K562 (cell line): ENCODE results near the gene HELZ. TPM values are rescaled to one million over a fixed set of nuclear protein-coding genes. Genes with fewer than 3 reads are reported as not detected.

Source experiments
- ATAC-seq: fragments of 200-7000 bp; cut with Tn5 transposase; 3 replicates; pipeline ENCODE4 v1.9.1; 2020; ENCODE audit warnings: moderate library complexity
- BruUV-seq: library from RNA; stranded (reverse); fragments of 400-500 nt; replicated peaks from 2 replicates; lab custom pipeline; 2021; lab: Mats Ljungman, UMichigan
- CTCF ChIA-PET: fragments of 300-600 bp; formaldehyde crosslinking; extraction: SDS; loops from one replicate; lab custom pipeline; 2021; ENCODE audit warnings: low intra/inter-chr PET ratio; lab: Yijun Ruan, JAX
- POLR2A ChIA-PET: fragments of 300-600, 350-650 bp; sonication (Branson Sonifier 250); formaldehyde crosslinking; extraction: SDS; loops from one replicate; lab custom pipeline; 2021; ENCODE audit warnings: antibody characterized with exemption, inconsistent platforms; lab: Yijun Ruan, JAX
- DNase-seq, 4 experiments: peaks; one replicate each; pipeline versions ENCODE4 v3.0.0 to v3.0.0-alpha.2; 2011 to 2018; ENCODE audit warnings: low spot score in 3 of 4, mixed read lengths in 3 of 4; ENCODE audit errors: extremely low read depth in 1 of 4
- FAIRE-seq: peaks from 2 replicates; lab custom pipeline; 2011; peaks lifted over from hg19 to GRCh38; lab: Jason Lieb, UNC
- H2AFZ ChIP-seq: 2 replicates; pipeline ENCODE4 v1.6.0; 2011; ENCODE audit warnings: low read depth, low read length, control low read depth, inconsistent platforms
- H3K27ac ChIP-seq: fragments of 200-600 bp; 3 replicates; pipeline ENCODE4 v1.8.0; 2011; ENCODE audit warnings: low read depth, mild to moderate bottlenecking, control low read depth, inconsistent platforms, low read length, moderate library complexity, mixed read lengths; ENCODE audit errors: extremely low read depth
- H3K27me3 ChIP-seq, 2 experiments: fragments of 300-600 bp in 1 of 2; 2 replicates in 1 of 2; 3 replicates in 1 of 2; pipeline versions ENCODE4 v1.6.0 to v1.8.0; 2011; ENCODE audit warnings: inconsistent platforms in 2 of 2, low read length in 2 of 2, mild to moderate bottlenecking in 1 of 2, mixed read lengths in 1 of 2, moderate library complexity in 1 of 2; ENCODE audit not compliant: control insufficient read depth in 2 of 2, insufficient read depth in 2 of 2
- H3K36me3 ChIP-seq: fragments of 300-600 bp; 3 replicates; pipeline ENCODE4 v1.8.0; 2011; ENCODE audit warnings: mild to moderate bottlenecking, low read length, inconsistent platforms; ENCODE audit not compliant: control insufficient read depth, insufficient read depth
- H3K4me1 ChIP-seq, 2 experiments: fragments of 200-600 bp in 1 of 2; replicated peaks in 1 of 2; 2 replicates in 1 of 2; 3 replicates in 1 of 2; pipeline versions ENCODE4 v1.5.1 to v1.8.0; 2011; ENCODE audit warnings: inconsistent platforms in 2 of 2, low read length in 2 of 2, mild to moderate bottlenecking in 1 of 2, mixed read lengths in 1 of 2, moderate library complexity in 1 of 2; ENCODE audit not compliant: control insufficient read depth in 2 of 2, insufficient read depth in 2 of 2
- H3K4me2 ChIP-seq: 2 replicates; pipeline ENCODE4 v1.6.1; 2011; ENCODE audit warnings: low read length, control low read depth, inconsistent platforms, mixed read lengths; ENCODE audit not compliant: insufficient read depth
- H3K4me3 ChIP-seq: fragments of 200-600 bp; sonication (generic), shearing (Covaris generic); 2 replicates; pipeline ENCODE4 v1.5.1; 2016; ENCODE audit warnings: control low read depth, inconsistent platforms
- H3K79me2 ChIP-seq: fragments of 200-600 bp; 3 replicates; pipeline ENCODE4 v1.8.0; 2011; ENCODE audit warnings: low read length, inconsistent platforms; ENCODE audit not compliant: control insufficient read depth, insufficient read depth
- H3K9ac ChIP-seq, 2 experiments: 2 replicates each; pipeline versions ENCODE4 v1.6.0 to v1.6.1; 2011; ENCODE audit warnings: low read depth in 2 of 2, low read length in 2 of 2, control low read depth in 1 of 2, inconsistent platforms in 1 of 2, mild to moderate bottlenecking in 1 of 2, mixed read lengths in 1 of 2; ENCODE audit not compliant: insufficient read depth in 1 of 2
- H3K9me1 ChIP-seq: one replicate; pipeline ENCODE4 v1.6.0; 2011; ENCODE audit warnings: inconsistent platforms, mild to moderate bottlenecking, low read length, moderate library complexity; ENCODE audit not compliant: control insufficient read depth, insufficient read depth
- H3K9me3 ChIP-seq: replicated peaks from 2 replicates; pipeline ENCODE4 v1.5.1; 2011; ENCODE audit warnings: low read depth, low read length, inconsistent platforms; ENCODE audit not compliant: control insufficient read depth, insufficient read depth
- H4K20me1 ChIP-seq: replicated peaks from 2 replicates; pipeline ENCODE4 v1.6.1; 2011; ENCODE audit warnings: low read length, inconsistent platforms, mixed read lengths; ENCODE audit not compliant: control insufficient read depth, insufficient read depth
- ARID3A ChIP-seq: IDR thresholded peaks from 2 replicates; pipeline ENCODE4 v1.6.1; 2012; ENCODE audit warnings: low read depth, low read length, improper control_type of control experiment, borderline replicate concordance
- BDP1 ChIP-seq: IDR thresholded peaks from 3 replicates; pipeline ENCODE4 v1.6.1; 2011; ENCODE audit not compliant: insufficient read length, insufficient read depth
- E2F5 ChIP-seq: sonication (generic); formaldehyde crosslinking; IDR thresholded peaks from 2 replicates; pipeline ENCODE4 v1.8.0; 2022; ENCODE audit warnings: mild to moderate bottlenecking, missing genetic modification reagents
- IRF2 ChIP-seq: sonication (generic); formaldehyde crosslinking; IDR thresholded peaks from 2 replicates; pipeline ENCODE4 v1.8.1; 2022; ENCODE audit warnings: mild to moderate bottlenecking, missing genetic modification reagents
- NFYB ChIP-seq: IDR thresholded peaks from 2 replicates; pipeline ENCODE4 v1.6.1; 2011; ENCODE audit warnings: mild to moderate bottlenecking, moderate library complexity; ENCODE audit not compliant: insufficient read length; ENCODE audit errors: extremely low read depth
- RAD21 ChIP-seq, 2 experiments: fragments of 250-450 bp in 1 of 2; fragments of 450-650 bp in 1 of 2; sonication (Bioruptor Pico) in 1 of 2; formaldehyde crosslinking in 1 of 2; IDR thresholded peaks in 1 of 2; conservative IDR thresholded peaks in 1 of 2; 2 replicates each; pipeline versions ENCODE4 v1.4.0 to v1.8.0; 2020 to 2022; ENCODE audit warnings: mild to moderate bottlenecking in 2 of 2, moderate library complexity in 1 of 2
- RHOXF2B ChIP-seq: fragments of 250-450 bp; sonication (Bioruptor Pico); conservative IDR thresholded peaks from 2 replicates; pipeline ENCODE4 v1.5.1; 2021
- SPI1 ChIP-seq: IDR thresholded peaks from 2 replicates; pipeline ENCODE4 v1.6.1; 2011; ENCODE audit warnings: low read depth, low read length, control low read depth, borderline replicate concordance
- WHSC1 ChIP-seq: IDR thresholded peaks from one replicate; pipeline ENCODE4 v1.6.1; 2012; ENCODE audit warnings: low read length, control low read depth, inconsistent platforms
- ZNF143 ChIP-seq: sonication (generic); formaldehyde crosslinking; IDR thresholded peaks from 2 replicates; pipeline ENCODE4 v1.9.0; 2022; ENCODE audit warnings: mild to moderate bottlenecking, missing genetic modification reagents
- ZNF175 ChIP-seq: fragments of 200-800 bp; sonication (Bioruptor generic); IDR thresholded peaks from 2 replicates; pipeline ENCODE4 v1.6.1; 2016; ENCODE audit warnings: low read depth, mild to moderate bottlenecking, missing genetic modification characterization, missing compliant biosample characterization
- ZNF24 ChIP-seq: fragments of 450-650 bp; IDR thresholded peaks from 2 replicates; pipeline ENCODE4 v1.6.1; 2016
- WGBS: fragments of 100-300 bp; shearing (Covaris generic); methylation state at CpG from one replicate; pipeline ENCODE4 v1.1.6; 2016; ENCODE audit warnings: low coverage, mixed read lengths; ENCODE audit not compliant: insufficient coverage; ENCODE audit errors: missing lambda C conversion rate; 5-methylcytosine and 5-hydroxymethylcytosine counted together
- in situ Hi-C: fragments of 300-500 bp; cut with MboI; formaldehyde crosslinking; loops from 4 replicates; pipeline ENCODE4 v1.15.0; 2018; ENCODE audit warnings: inconsistent platforms, mixed read lengths
- intact Hi-C: fragments of 100-400 bp; cut with micrococcal nuclease; formaldehyde crosslinking; loops from 2 replicates; pipeline ENCODE4 v1.14.2; 2022
- polyA plus RNA-seq, 8 experiments: library from polyadenylated mRNA; depleted of rRNA in 4 of 8; stranded (reverse) in 5 of 8; unstranded in 3 of 8; fragments of >200 nt; fragmentation: Nextera tagmentation in 2 of 8; fragmentation: Illumina TruSeq in 1 of 8; extraction: Ambion mirVana in 2 of 8; extraction: Trizol in 1 of 8; gene quantifications; 2 replicates each; pipeline versions ENCODE4 v1.2.1 to v1.2.3, GENCODE V29; 2011 to 2014; ENCODE audit warnings: inconsistent platforms in 1 of 8, missing spikeins in 1 of 8
- total RNA-seq, 7 experiments: library from RNA; depleted of rRNA in 6 of 7; stranded (reverse); fragments of >200 nt in 6 of 7; fragmentation: Illumina TruSeq in 2 of 7; extraction: Trizol in 2 of 7; gene quantifications; 2 replicates each; pipeline versions ENCODE4 v1.2.1 to v1.2.3, GENCODE V29; 2011 to 2021; ENCODE audit warnings: low replicate concordance in 1 of 7
- TF ChIP-seq, protein P1 (sequence below): fragments of 250-450 bp; sonication (Bioruptor Pico); IDR thresholded peaks from 2 replicates; pipeline ENCODE4 v1.9.0; 2021; ENCODE audit warnings: mild to moderate bottlenecking, inconsistent platforms

HELZ gene
- total and polyA plus RNA-seq, 9 of the 15 experiments (the other 6 are each of a cell fraction or from before 2014, with no cell fraction given), result 5.2 to 39.8 (median 17.3) TPM

- DNase-seq (peak in 1 of 4 experiments; percentile 52), ATAC-seq (peak; percentile 77), FAIRE-seq (peak; percentile 73)
- ChIA-PET POLR2A (no interaction called here), CTCF (no interaction called here)
- BruUV-seq, result no TSS peak
- no peaks in the 10 kb centered on the region for H3K36me3 ChIP-seq
- no peak overlapping the region for H3K4me2 ChIP-seq
- no peak overlapping the region for H3K4me3 ChIP-seq
- H3K9me1 ChIP-seq, result no peaks in the 10 kb centered on the region
- H3K27ac ChIP-seq, result no peak overlapping the region
- H3K9ac ChIP-seq, result no peak overlapping the region
- no peaks in the 10 kb centered on the region for H4K20me1 ChIP-seq
- in situ Hi-C loops, result no loop called here
- H3K9me3 ChIP-seq, result no peaks in the 10 kb centered on the region
- WGBS, result 10% methylated on average over 10 of the region's 10 CpGs
- no peaks in the 10 kb centered on the region for H3K27me3 ChIP-seq
- no peak overlapping the region for H2AFZ ChIP-seq
- H3K4me1 ChIP-seq, result no peaks in the 10 kb centered on the region; a peak in 1 of 5 replicates
- no peaks in the 10 kb centered on the region for H3K79me2 ChIP-seq
- intact Hi-C loops, result loop anchor here (5.0 kb wide), 1 partner anchor 411 kb away; no protein-coding TSS in a partner anchor
- TF ChIP-seq NFYB (no peak), ZNF175 (CRISPR knock-in tag) (no peak), RHOXF2B (CRISPR knock-in tag) (no peak), ARID3A (no peak), WHSC1 (no peak), IRF2 (CRISPR knock-in tag) (no peak), ZNF143 (CRISPR knock-in tag) (no peak), SPI1 (no peak), RAD21 (CRISPR knock-in tag; conservative IDR thresholded peaks at IDR 0.05 in 1 of 2, IDR thresholded peaks at IDR 0.05 in 1 of 2) (peak in 1 of 2 experiments; percentile 54; a peak in 2 of 4 replicates), ZNF24 (no peak), E2F5 (CRISPR knock-in tag) (no peak), BDP1 (no peak)
- TF ChIP-seq, protein P1, sequence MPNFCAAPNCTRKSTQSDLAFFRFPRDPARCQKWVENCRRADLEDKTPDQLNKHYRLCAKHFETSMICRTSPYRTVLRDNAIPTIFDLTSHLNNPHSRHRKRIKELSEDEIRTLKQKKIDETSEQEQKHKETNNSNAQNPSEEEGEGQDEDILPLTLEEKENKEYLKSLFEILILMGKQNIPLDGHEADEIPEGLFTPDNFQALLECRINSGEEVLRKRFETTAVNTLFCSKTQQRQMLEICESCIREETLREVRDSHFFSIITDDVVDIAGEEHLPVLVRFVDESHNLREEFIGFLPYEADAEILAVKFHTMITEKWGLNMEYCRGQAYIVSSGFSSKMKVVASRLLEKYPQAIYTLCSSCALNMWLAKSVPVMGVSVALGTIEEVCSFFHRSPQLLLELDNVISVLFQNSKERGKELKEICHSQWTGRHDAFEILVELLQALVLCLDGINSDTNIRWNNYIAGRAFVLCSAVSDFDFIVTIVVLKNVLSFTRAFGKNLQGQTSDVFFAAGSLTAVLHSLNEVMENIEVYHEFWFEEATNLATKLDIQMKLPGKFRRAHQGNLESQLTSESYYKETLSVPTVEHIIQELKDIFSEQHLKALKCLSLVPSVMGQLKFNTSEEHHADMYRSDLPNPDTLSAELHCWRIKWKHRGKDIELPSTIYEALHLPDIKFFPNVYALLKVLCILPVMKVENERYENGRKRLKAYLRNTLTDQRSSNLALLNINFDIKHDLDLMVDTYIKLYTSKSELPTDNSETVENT (CRISPR knock-in tag), result no peak
These were observed 31.1 kb upstream of the HELZ start for GRCh38 chr17:67276075-67276474.
